AG10803 (cell line): ENCODE measurements around the gene USP30.

ENCODE experiments used
- DNase-seq: peaks from one replicate; pipeline ENCODE4 v3.0.0; 2010; ENCODE audit warnings: low read depth
- H3K4me3 ChIP-seq: 2 replicates; pipeline ENCODE4 v1.5.1; 2011; ENCODE audit warnings: mild to moderate bottlenecking, low read length, control low read depth
- CTCF ChIP-seq: conservative IDR thresholded peaks from 2 replicates; pipeline ENCODE4 v1.5.1; 2011; ENCODE audit warnings: mild to moderate bottlenecking, low read length, control low read depth, inconsistent platforms

Gene USP30

GRCh38 chr12:109097435-109098182, 45.2 kb downstream of the USP30 start, which contains the start of gene UNG:
Gene UNG, plus strand, starts transcription at chr12:109097597. Its CDS starts 83 bp downstream, at chr12:109097680.
- TF ChIP-seq CTCF: no peak
- peak; percentile 92 for DNase-seq
- peak within 1 kb of the TSS; percentile 83 for H3K4me3 ChIP-seq

GRCh38 chr12:109098183-109098604, 45.8 kb downstream of the USP30 start:
- TF ChIP-seq CTCF: no peak
- peak overlapping the region; percentile 83 for H3K4me3 ChIP-seq
- peak; percentile 66 for DNase-seq

- peak overlapping the region; percentile 83 for H3K4me3 ChIP-seq
- DNase-seq: no peak
- no peak for TF ChIP-seq CTCF
Measured at GRCh38 chr12:109098651-109099050, 46.3 kb downstream of the USP30 start.

GRCh38 chr12:109099431-109100020, 47.1 kb downstream of the USP30 start:
- H3K4me3 ChIP-seq: peak overlapping the region; percentile 83
- DNase-seq: no peak
- TF ChIP-seq CTCF: no peak

GRCh38 chr12:109100741-109101140, 48.4 kb downstream of the USP30 start:
- TF ChIP-seq CTCF: no peak
- no peak overlapping the region for H3K4me3 ChIP-seq
- DNase-seq: no peak

- no peak for DNase-seq
- no peak overlapping the region for H3K4me3 ChIP-seq
- TF ChIP-seq CTCF: no peak
Measured at GRCh38 chr12:109102491-109102890, 50.1 kb downstream of the USP30 start.

GRCh38 chr12:109105176-109105575, 52.8 kb downstream of the USP30 start:
- no peak for DNase-seq
- TF ChIP-seq CTCF: no peak
- H3K4me3 ChIP-seq: no peak overlapping the region
